Sigmoid colon (tissue), 7 donors: ENCODE results near the gene NFIA. TPM values are rescaled to one million over a fixed set of nuclear protein-coding genes. Genes with fewer than 3 reads are reported as not detected.
"Not testable (repeated sequence)": the region's sequence is repeated elsewhere in the genome, so short reads cannot be mapped to it uniquely, and the experiment has no call there.

Experiments
- DNase-seq: peaks from one replicate; pipeline ENCODE4 v3.0.0-alpha.2; 2019
- H3K27ac ChIP-seq, 4 donors: fragments of 200-600 bp; sonication (generic); one replicate each; pipeline ENCODE4 v1.5.1; 2016 to 2019; ENCODE audit warnings: mild to moderate bottlenecking in 1 of 4
- H3K27me3 ChIP-seq, 3 donors: fragments of 200-600 bp; sonication (generic); one replicate each; pipeline ENCODE4 v1.5.1; 2019; ENCODE audit warnings: mild to moderate bottlenecking in 1 of 3
- H3K36me3 ChIP-seq, 4 donors: fragments of 200-600 bp; sonication (generic); one replicate each; pipeline ENCODE4 v1.5.1; 2016 to 2019
- H3K4me1 ChIP-seq, 4 donors: fragments of 200-600 bp; sonication (generic); one replicate each; pipeline ENCODE4 v1.5.1; 2017 to 2019
- H3K4me3 ChIP-seq, 4 donors: fragments of 200-600 bp; sonication (generic); one replicate each; pipeline ENCODE4 v1.5.1; 2017 to 2019; ENCODE audit warnings: mild to moderate bottlenecking in 2 of 4, moderate library complexity in 1 of 4
- H3K9me3 ChIP-seq, 4 donors: fragments of 200-600 bp in 3 of 4; sonication (generic) in 3 of 4; one replicate each; pipeline versions ENCODE4 v1.5.1 to v1.6.1; 2013 to 2019
- CTCF ChIP-seq, 4 experiments: fragments of 450-650 bp in 3 of 4; fragments of 200-600 bp in 1 of 4; IDR thresholded peaks; one replicate each; pipeline ENCODE4 v1.5.1; 2016 to 2019; ENCODE audit warnings: antibody characterized with exemption in 4 of 4, mild to moderate bottlenecking in 3 of 4, moderate library complexity in 2 of 4
- EP300 ChIP-seq, 4 donors: sonication (generic); formaldehyde crosslinking; IDR thresholded peaks; one replicate each; pipeline ENCODE4 v1.6.1; 2017; ENCODE audit warnings: antibody characterized with exemption in 4 of 4
- POLR2A ChIP-seq, 2 donors: fragments of 450-650 bp; IDR thresholded peaks; one replicate each; pipeline ENCODE4 v1.6.1; 2016; ENCODE audit warnings: antibody characterized with exemption in 2 of 2, mild to moderate bottlenecking in 2 of 2, moderate library complexity in 2 of 2
- POLR2AphosphoS5 ChIP-seq, 4 donors: sonication (generic); formaldehyde crosslinking; IDR thresholded peaks; one replicate each; pipeline ENCODE4 v1.6.1; 2017; ENCODE audit warnings: antibody characterized with exemption in 4 of 4
- WGBS, 2 donors: extraction: QIAGEN DNeasy Blood & Tissue Kit; methylation state at CpG; one replicate each; pipeline ENCODE4 v1.1.7; 2013; 5-methylcytosine and 5-hydroxymethylcytosine counted together
- intact Hi-C: fragments of 100-400 bp; cut with DNase I; formaldehyde crosslinking; loops from one replicate; pipeline ENCODE4 v1.15.1; 2023
- polyA plus RNA-seq, 3 donors: library from polyadenylated mRNA; stranded (reverse); fragments of 200-250 nt; gene quantifications; one replicate each; pipeline ENCODE4 v1.2.3, GENCODE V29; 2013
- total RNA-seq, 4 donors: library from RNA; depleted of rRNA; stranded (reverse); fragments of >200 nt; gene quantifications; one replicate each; pipeline ENCODE4 v1.1.0, GENCODE V29; 2016
- donor health status: healthy with polysubstance abuse.
- donor health status: Bipolar disorder and iron deficiency.
- donor health status: healthy.

The NFIA gene
- total and polyA plus RNA-seq, 7 donors = 2.3 to 154 (median 79.7) TPM

GRCh38 chr1:61463220-61463619 lies 380.9 kb downstream of the NFIA start:
- H3K9me3 ChIP-seq = no peaks in the 10 kb centered on the region
- H3K4me3 ChIP-seq = no peak overlapping the region
- no peak for TF ChIP-seq EP300 (IDR thresholded peaks at IDR 0.05)
- no peak for TF ChIP-seq CTCF (IDR thresholded peaks at IDR 0.05)
- no peak for TF ChIP-seq POLR2A (IDR thresholded peaks at IDR 0.05)
- TF ChIP-seq POLR2AphosphoS5 (IDR thresholded peaks at IDR 0.05) = no peak
- intact Hi-C loops = no loop called here
- DNase-seq = no peak
- 9 to 42% methylated on average over 4 of the region's 4 CpGs for WGBS, 2 donors
- H3K27ac ChIP-seq = no peak overlapping the region
- no peaks in the 10 kb centered on the region for H3K27me3 ChIP-seq
- peaks cover 0 to 19% (median 0%) of the 10 kb centered on the region in 4 donors for H3K36me3 ChIP-seq
- H3K4me1 ChIP-seq = no peaks in the 10 kb centered on the region

- intact Hi-C loops, H3K36me3 ChIP-seq, H3K27ac ChIP-seq, H3K9me3 ChIP-seq, H3K4me1 ChIP-seq, H3K4me3 ChIP-seq, DNase-seq, H3K27me3 ChIP-seq: not testable (repeated sequence)
- 96% methylated on average over 5 of the region's 5 CpGs for WGBS, 2 donors
These were observed 385.5 kb downstream of the NFIA start for GRCh38 chr1:61467836-61468235.

GRCh38 chr1:61469365-61469764 lies 387.0 kb downstream of the NFIA start:
- TF ChIP-seq EP300 (IDR thresholded peaks at IDR 0.05) = no peak
- TF ChIP-seq CTCF (IDR thresholded peaks at IDR 0.05) = no peak
- no peak for TF ChIP-seq POLR2AphosphoS5 (IDR thresholded peaks at IDR 0.05)
- no peak for TF ChIP-seq POLR2A (IDR thresholded peaks at IDR 0.05)
- no peak overlapping the region for H3K27ac ChIP-seq
- intact Hi-C loops = no loop called here
- no peaks in the 10 kb centered on the region for H3K36me3 ChIP-seq
- H3K9me3 ChIP-seq = no peaks in the 10 kb centered on the region
- H3K4me3 ChIP-seq = no peak overlapping the region
- no peak for DNase-seq
- 90 to 94% methylated on average over 1 of the region's 1 CpG for WGBS, 2 donors
- no peaks in the 10 kb centered on the region for H3K27me3 ChIP-seq
- no peaks in the 10 kb centered on the region for H3K4me1 ChIP-seq

GRCh38 chr1:61472876-61473275 lies 390.5 kb downstream of the NFIA start:
- intact Hi-C loops = no loop called here
- DNase-seq = no peak

GRCh38 chr1:61474269-61474817 lies 392.0 kb downstream of the NFIA start:
- Histone ChIP-seq H3K27ac (no peak overlapping the region), H3K27me3 (no peaks in the 10 kb centered on the region), H3K9me3 (no peaks in the 10 kb centered on the region), H3K36me3 (no peaks in the 10 kb centered on the region), H3K4me3 (no peak overlapping the region), H3K4me1 (no peaks in the 10 kb centered on the region)
- intact Hi-C loops = no loop called here
- WGBS, 2 donors = 84 to 86% methylated on average over 4 of the region's 4 CpGs
- no peak for DNase-seq
- TF ChIP-seq POLR2A (IDR thresholded peaks at IDR 0.05) = no peak
- TF ChIP-seq POLR2AphosphoS5 (IDR thresholded peaks at IDR 0.05) = no peak
- no peak for TF ChIP-seq CTCF (IDR thresholded peaks at IDR 0.05)
- no peak for TF ChIP-seq EP300 (IDR thresholded peaks at IDR 0.05)

More at GRCh38 chr1:61472876-61473275, 390.5 kb downstream of the NFIA start:
- H3K4me1 ChIP-seq = no peaks in the 10 kb centered on the region
- no peak overlapping the region for H3K4me3 ChIP-seq
- H3K9me3 ChIP-seq = no peaks in the 10 kb centered on the region
- WGBS, 2 donors = 55 to 62% methylated on average over 3 of the region's 3 CpGs
- H3K27ac ChIP-seq = no peak overlapping the region
- TF ChIP-seq EP300 (IDR thresholded peaks at IDR 0.05) (no peak), CTCF (IDR thresholded peaks at IDR 0.05) (no peak), POLR2A (IDR thresholded peaks at IDR 0.05) (no peak), POLR2AphosphoS5 (IDR thresholded peaks at IDR 0.05) (no peak)
- no peaks in the 10 kb centered on the region for H3K36me3 ChIP-seq
- H3K27me3 ChIP-seq = no peaks in the 10 kb centered on the region
